Smooth muscle cell of the umbilical artery (primary cell): Measurements from ENCODE around the gene HPS4. TPM values are rescaled to one million over a fixed set of nuclear protein-coding genes. Genes with fewer than 3 reads are reported as not detected.

Source experiments
- total RNA-seq: library from RNA; depleted of rRNA; stranded (reverse); fragments of >200 nt; gene quantifications from 2 replicates; pipeline ENCODE4 v1.2.3, GENCODE V29; 2014

Gene HPS4
- 29.1 and 33.9 TPM in 2 replicates for total RNA-seq

DNA sequence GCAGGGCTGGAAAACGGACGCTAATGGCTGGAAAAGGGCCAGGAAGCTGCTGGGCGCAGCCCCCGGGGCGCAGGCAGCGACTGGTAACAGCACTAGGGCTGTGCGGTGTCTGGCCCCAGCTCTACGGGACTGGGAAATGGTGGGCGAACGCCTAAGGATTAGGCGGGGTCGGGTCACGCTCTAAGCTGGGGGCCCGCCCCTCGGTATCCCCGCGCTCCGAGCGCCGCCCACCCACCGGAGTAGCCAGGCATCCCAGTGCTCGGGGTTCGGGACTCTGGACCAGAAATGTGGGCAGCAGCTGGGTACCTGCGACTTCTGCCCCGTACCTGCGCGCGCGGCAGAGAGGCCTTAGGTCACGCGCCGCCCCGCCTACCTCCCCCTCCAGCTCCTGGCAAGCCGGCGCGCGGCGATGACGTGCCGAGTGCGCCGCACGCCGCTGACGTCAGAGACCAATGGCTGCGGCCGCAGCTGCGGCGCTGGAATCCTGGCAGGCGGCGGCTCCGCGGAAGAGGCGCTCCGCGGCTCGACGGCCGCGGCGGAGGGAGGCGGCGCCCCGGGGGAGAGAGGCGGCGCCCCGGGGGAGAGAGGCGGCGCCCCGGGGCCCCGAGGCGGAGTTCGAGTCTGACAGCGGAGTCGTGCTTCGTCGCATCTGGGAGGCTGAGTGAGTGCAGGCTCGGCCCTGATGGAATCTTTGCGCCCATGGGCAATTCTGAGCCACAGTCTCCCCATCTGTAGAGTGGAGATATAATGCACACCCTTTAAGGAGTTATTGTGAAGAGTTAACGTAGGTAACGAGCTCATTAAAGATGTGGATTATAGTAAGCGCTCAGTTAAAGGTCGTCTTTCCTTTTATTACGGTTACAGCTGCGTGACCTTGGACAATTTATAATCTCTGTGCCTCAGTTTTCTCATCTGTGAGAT lies at the start of gene HPS4, which contains the start of gene SRRD:
TSS of gene HPS4 (minus strand) at position 345 of the 921 bp plus-strand sequence. CDS start 2,021 bp downstream, outside the sequence.
TSS of gene SRRD (plus strand) at position 439 of the 921 bp plus-strand sequence. CDS start at position 453, 14 bp downstream.

GRCh38 chr22:26512149-26512793 lies 28.7 kb upstream of the HPS4 start, which contains the start of gene TFIP11:
Gene TFIP11, minus strand, starts transcription at chr22:26512473. Its CDS starts 2,201 bp downstream, at chr22:26510272.

GRCh38 chr22:26428515-26429457 lies 54.8 kb downstream of the HPS4 start, which contains the start of gene ASPHD2:
Gene ASPHD2, plus strand, starts transcription at chr22:26429260. Its CDS starts 4,356 bp downstream, at chr22:26433616.

Other genes with a start within 250 kb of the HPS4 start
- gene ASPHD2, start 54.5 kb downstream of the HPS4 start, total RNA-seq, result 2.1 and 2.3 TPM in 2 replicates
- 13.1 and 16.0 TPM in 2 replicates for gene SRRD, start 94 bp upstream of the HPS4 start, total RNA-seq
- gene TFIP11, start 28.7 kb upstream of the HPS4 start, total RNA-seq, result 33.0 and 42.4 TPM in 2 replicates
- gene TPST2, start 106.3 kb upstream of the HPS4 start, total RNA-seq, result 41.3 and 66.4 TPM in 2 replicates
- not detected in 2 replicates for gene CRYBB1, start 134.2 kb upstream of the HPS4 start, total RNA-seq
- gene CRYBA4, start 138.2 kb upstream of the HPS4 start, total RNA-seq, result not detected in 2 replicates
- gene MIAT, start 173.8 kb upstream of the HPS4 start, total RNA-seq, result 1.0 and 1.2 TPM in 2 replicates